Fibroblast of lung (primary cell): Measurements from ENCODE around the gene MEGF10. TPM values are rescaled to one million over a fixed set of nuclear protein-coding genes. Genes with fewer than 3 reads are reported as not detected.

ENCODE experiments used
- DNase-seq, 2 donors: peaks; one replicate each; pipeline versions ENCODE4 v3.0.0 to v3.0.0-alpha.2; 2010; ENCODE audit warnings: low read depth in 2 of 2
- H2AFZ ChIP-seq: 2 replicates; pipeline ENCODE4 v1.5.1; 2012; ENCODE audit warnings: low read length, control low read depth, inconsistent platforms
- H3K27ac ChIP-seq: 2 replicates; pipeline ENCODE4 v1.5.1; 2011; ENCODE audit warnings: low read length, control low read depth; ENCODE audit not compliant: insufficient read depth
- H3K27me3 ChIP-seq: 2 replicates; pipeline ENCODE4 v1.5.1; 2011; ENCODE audit warnings: mild to moderate bottlenecking, low read length; ENCODE audit not compliant: control insufficient read depth, insufficient read depth
- H3K36me3 ChIP-seq: 2 replicates; pipeline ENCODE4 v1.5.1; 2011; ENCODE audit warnings: low read length; ENCODE audit not compliant: control insufficient read depth, insufficient read depth
- H3K4me1 ChIP-seq: 2 replicates; pipeline ENCODE4 v1.5.1; 2011; ENCODE audit warnings: low read length; ENCODE audit not compliant: control insufficient read depth, insufficient read depth; ENCODE audit errors: extremely low read depth
- H3K4me2 ChIP-seq: 2 replicates; pipeline ENCODE4 v1.5.1; 2011; ENCODE audit warnings: low read length, control low read depth; ENCODE audit not compliant: insufficient read depth; ENCODE audit errors: extremely low read depth
- H3K4me3 ChIP-seq, 4 experiments: fragments of 200-600 bp in 1 of 4; sonication (generic) in 1 of 4; replicated peaks in 1 of 4; 2 replicates each; pipeline ENCODE4 v1.5.1; 2011 to 2016; ENCODE audit warnings: low read length in 4 of 4, low read depth in 3 of 4, mild to moderate bottlenecking in 3 of 4, control low read depth in 2 of 4, inconsistent platforms in 1 of 4, mixed read lengths in 1 of 4; ENCODE audit not compliant: insufficient read depth in 1 of 4; ENCODE audit errors: control extremely low read depth in 1 of 4
- H3K79me2 ChIP-seq: 2 replicates; pipeline ENCODE4 v1.5.1; 2012; ENCODE audit warnings: mild to moderate bottlenecking, low read length, inconsistent platforms; ENCODE audit not compliant: control insufficient read depth, insufficient read depth
- H3K9ac ChIP-seq: 2 replicates; pipeline ENCODE4 v1.5.1; 2011; ENCODE audit warnings: mild to moderate bottlenecking, low read length, control low read depth; ENCODE audit not compliant: insufficient read depth
- H3K9me3 ChIP-seq: 2 replicates; pipeline ENCODE4 v1.5.1; 2012; ENCODE audit warnings: low read depth, low read length; ENCODE audit not compliant: control insufficient read depth, insufficient read depth
- H4K20me1 ChIP-seq: 2 replicates; pipeline ENCODE4 v1.5.1; 2011; ENCODE audit warnings: low read length; ENCODE audit not compliant: control insufficient read depth, insufficient read depth; ENCODE audit errors: extremely low read depth
- EZH2 ChIP-seq: IDR thresholded peaks from 2 replicates; pipeline ENCODE4 v1.5.1; 2012; ENCODE audit warnings: low read length, control low read depth, mild to moderate bottlenecking; ENCODE audit errors: missing control alignments
- polyA plus RNA-seq, 2 donors: library from polyadenylated mRNA; depleted of rRNA in 1 of 2; stranded (reverse) in 1 of 2; unstranded in 1 of 2; fragments of >200 nt; gene quantifications; 2 replicates each; pipeline ENCODE4 v1.2.1, GENCODE V29; 2011 to 2012; ENCODE audit warnings: missing spikeins in 1 of 2
- total RNA-seq: library from RNA; depleted of rRNA; stranded (reverse); fragments of >200 nt; gene quantifications from 2 replicates; pipeline ENCODE4 v1.2.1, GENCODE V29; 2014
- TF ChIP-seq, protein P1 (sequence below), 2 donors: IDR thresholded peaks in 1 of 2; conservative IDR thresholded peaks in 1 of 2; 1 replicate in 1 of 2; 2 replicates in 1 of 2; pipeline ENCODE4 v1.5.1; 2011 to 2012; ENCODE audit warnings: low read length in 2 of 2, control low read depth in 1 of 2, inconsistent platforms in 1 of 2, low read depth in 1 of 2, mild to moderate bottlenecking in 1 of 2

The MEGF10 gene
- total and polyA plus RNA-seq, 2 donors (not counting 1 experiment from before 2014, with no cell fraction given) = under 0.01 to 0.02 TPM

DNA sequence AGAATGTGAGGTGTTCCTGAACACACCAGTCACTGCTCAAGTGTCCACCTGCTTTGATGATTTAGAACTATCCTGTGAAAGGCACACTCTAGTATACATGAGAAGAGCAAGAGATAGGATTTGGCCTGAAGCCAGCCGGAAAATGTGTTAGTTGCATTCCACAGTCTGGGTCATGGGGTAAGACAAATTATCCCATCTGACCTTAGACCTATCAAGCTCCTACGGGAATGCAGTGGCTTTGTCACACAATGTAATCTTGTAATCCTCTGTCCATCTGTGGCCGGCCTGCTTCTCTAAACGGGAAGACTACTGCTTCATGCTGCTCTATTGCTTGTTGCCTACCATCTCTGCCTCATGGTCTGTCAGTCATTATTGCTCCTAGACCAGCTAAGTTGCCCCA, 134.4 kb downstream of the MEGF10 start:
- H3K79me2 ChIP-seq = no peaks in the 10 kb centered on the region

DNA sequence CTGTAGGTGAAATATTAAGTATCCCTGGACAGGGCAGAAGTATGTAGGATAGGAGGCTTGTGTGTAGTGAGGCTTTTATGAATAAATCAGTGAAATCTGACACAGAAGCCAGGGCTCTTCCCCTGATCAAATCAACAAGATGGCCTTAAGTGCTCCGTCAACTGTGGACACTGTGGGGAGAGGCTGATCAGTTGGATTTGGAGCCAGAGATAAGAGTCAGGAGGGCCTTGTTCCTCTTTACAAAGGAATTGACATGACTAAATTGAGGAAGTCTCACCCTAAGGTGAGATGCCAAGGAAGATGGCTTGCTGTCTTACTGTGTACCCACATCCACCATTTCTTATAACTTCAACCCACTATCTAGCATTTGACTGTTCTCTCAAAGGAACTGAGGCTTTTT, 135.3 kb downstream of the MEGF10 start:
- H3K27me3 ChIP-seq = no peaks in the 10 kb centered on the region
- no peak overlapping the region for H3K4me3 ChIP-seq
- TF ChIP-seq, protein P1, sequence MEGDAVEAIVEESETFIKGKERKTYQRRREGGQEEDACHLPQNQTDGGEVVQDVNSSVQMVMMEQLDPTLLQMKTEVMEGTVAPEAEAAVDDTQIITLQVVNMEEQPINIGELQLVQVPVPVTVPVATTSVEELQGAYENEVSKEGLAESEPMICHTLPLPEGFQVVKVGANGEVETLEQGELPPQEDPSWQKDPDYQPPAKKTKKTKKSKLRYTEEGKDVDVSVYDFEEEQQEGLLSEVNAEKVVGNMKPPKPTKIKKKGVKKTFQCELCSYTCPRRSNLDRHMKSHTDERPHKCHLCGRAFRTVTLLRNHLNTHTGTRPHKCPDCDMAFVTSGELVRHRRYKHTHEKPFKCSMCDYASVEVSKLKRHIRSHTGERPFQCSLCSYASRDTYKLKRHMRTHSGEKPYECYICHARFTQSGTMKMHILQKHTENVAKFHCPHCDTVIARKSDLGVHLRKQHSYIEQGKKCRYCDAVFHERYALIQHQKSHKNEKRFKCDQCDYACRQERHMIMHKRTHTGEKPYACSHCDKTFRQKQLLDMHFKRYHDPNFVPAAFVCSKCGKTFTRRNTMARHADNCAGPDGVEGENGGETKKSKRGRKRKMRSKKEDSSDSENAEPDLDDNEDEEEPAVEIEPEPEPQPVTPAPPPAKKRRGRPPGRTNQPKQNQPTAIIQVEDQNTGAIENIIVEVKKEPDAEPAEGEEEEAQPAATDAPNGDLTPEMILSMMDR (conservative IDR thresholded peaks at IDR 0.05 in 1 of 2, IDR thresholded peaks at IDR 0.05 in 1 of 2; ENCODE audit: low read depth in 1 of 2, low read length in 2 of 2) = no peak
- no peak for TF ChIP-seq EZH2
- no peak overlapping the region for H2AFZ ChIP-seq
- H3K79me2 ChIP-seq = no peaks in the 10 kb centered on the region
- no peak for DNase-seq
- H3K4me2 ChIP-seq = no peak overlapping the region
- no peaks in the 10 kb centered on the region for H3K4me1 ChIP-seq
- H3K36me3 ChIP-seq = no peaks in the 10 kb centered on the region
- H3K9me3 ChIP-seq = no peaks in the 10 kb centered on the region
- no peaks in the 10 kb centered on the region for H4K20me1 ChIP-seq
- H3K27ac ChIP-seq = no peak overlapping the region
- no peak overlapping the region for H3K9ac ChIP-seq

More for the DNA sequence above, 134.4 kb downstream of the MEGF10 start:
- DNase-seq = no peak
- H2AFZ ChIP-seq = no peak overlapping the region
- H3K9ac ChIP-seq = no peak overlapping the region
- H3K36me3 ChIP-seq = no peaks in the 10 kb centered on the region
- no peaks in the 10 kb centered on the region for H4K20me1 ChIP-seq
- H3K4me3 ChIP-seq = no peak overlapping the region
- H3K9me3 ChIP-seq = no peaks in the 10 kb centered on the region
- TF ChIP-seq, protein P1 (conservative IDR thresholded peaks at IDR 0.05 in 1 of 2, IDR thresholded peaks at IDR 0.05 in 1 of 2; ENCODE audit: low read depth in 1 of 2, low read length in 2 of 2) = no peak
- no peak for TF ChIP-seq EZH2
- no peak overlapping the region for H3K27ac ChIP-seq
- H3K27me3 ChIP-seq = no peaks in the 10 kb centered on the region
- no peaks in the 10 kb centered on the region for H3K4me1 ChIP-seq
- no peak overlapping the region for H3K4me2 ChIP-seq

DNA sequence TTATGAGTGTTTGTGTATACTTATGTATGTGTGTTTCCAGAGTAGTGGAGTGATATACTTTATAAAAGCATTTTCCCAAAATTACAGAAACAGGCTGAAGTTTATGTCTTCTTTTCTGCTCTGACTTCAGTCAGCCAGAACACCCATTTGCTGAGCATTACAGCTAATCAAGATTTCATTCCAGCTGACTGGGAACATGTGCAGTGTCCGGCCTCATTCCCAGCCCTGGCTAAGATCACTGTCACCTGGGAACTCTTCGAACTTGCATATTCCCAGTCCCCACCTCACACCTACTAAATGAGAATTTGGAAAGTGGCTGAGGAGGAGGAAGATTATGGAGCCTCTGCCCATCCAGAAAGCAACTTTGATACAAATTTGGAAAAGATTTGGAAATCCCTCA, 136.1 kb downstream of the MEGF10 start:
- H3K27ac ChIP-seq = no peak overlapping the region
- no peak overlapping the region for H3K4me2 ChIP-seq

More for the DNA sequence above, 136.1 kb downstream of the MEGF10 start:
- no peaks in the 10 kb centered on the region for H3K4me1 ChIP-seq
- H3K27me3 ChIP-seq = no peaks in the 10 kb centered on the region
- H3K36me3 ChIP-seq = no peaks in the 10 kb centered on the region
- no peaks in the 10 kb centered on the region for H3K79me2 ChIP-seq
- no peak overlapping the region for H3K9ac ChIP-seq
- no peak overlapping the region for H3K4me3 ChIP-seq
- no peaks in the 10 kb centered on the region for H3K9me3 ChIP-seq
- no peaks in the 10 kb centered on the region for H4K20me1 ChIP-seq
- no peak overlapping the region for H2AFZ ChIP-seq
- TF ChIP-seq, protein P1 (conservative IDR thresholded peaks at IDR 0.05 in 1 of 2, IDR thresholded peaks at IDR 0.05 in 1 of 2; ENCODE audit: low read depth in 1 of 2, low read length in 2 of 2) = no peak
- no peak for TF ChIP-seq EZH2
- no peak for DNase-seq
